Measurements from ENCODE around the gene DLG4.

DLG4 gene

GRCh38 chr17:7262935-7263800 is 43.5 kb upstream of the DLG4 start:
- Histone ChIP-seq H3K4me2 (ENCODE audit: low read length) (no peak overlapping the region), H3K79me2 (ENCODE audit: insufficient read depth, low read length) (no peaks in the 10 kb centered on the region), H3K27ac (ENCODE audit: low read depth, low read length, poor library complexity, severe bottlenecking) (no peak overlapping the region), H3K9ac (ENCODE audit: low read length) (no peak overlapping the region), H3K9me3 (ENCODE audit: low read length) (no peaks in the 10 kb centered on the region), H3K36me3 (ENCODE audit: insufficient read depth, low read length) (peaks cover 15% of the 10 kb centered on the region), H3F3A (ENCODE audit: insufficient read depth, low read length) (no peaks in the 10 kb centered on the region), H3K4me3 (ENCODE audit: low read depth, low read length, poor library complexity, severe bottlenecking) (no peak overlapping the region), H3K27me3 (ENCODE audit: insufficient read depth, low read length) (peaks cover 7% of the 10 kb centered on the region; the same call in 1 of the 2 replicates), H3K4me1 (ENCODE audit: insufficient read depth, low read length, severe bottlenecking) (peaks cover 17% of the 10 kb centered on the region), H4K20me1 (ENCODE audit: insufficient read depth, low read length) (no peaks in the 10 kb centered on the region), H3K9me2 (ENCODE audit: low read depth, low read length) (no peaks in the 10 kb centered on the region), H2AFZ (ENCODE audit: low read length) (no peak overlapping the region)
- TF ChIP-seq CTCF (IDR thresholded peaks at IDR 0.05; ENCODE audit: low read length) (no peak), EZH2 (IDR thresholded peaks at IDR 0.05; ENCODE audit: borderline replicate concordance, low read length) (no peak)

- peak within 1 kb of the TSS; percentile 2; the same call in 1 of the 2 replicates for H3K9ac ChIP-seq (ENCODE audit: low read length)
- peaks cover 17% of the 10 kb centered on the region for H3K4me1 ChIP-seq (ENCODE audit: insufficient read depth, low read length, severe bottlenecking)
- no peaks in the 10 kb centered on the region for H3K9me3 ChIP-seq (ENCODE audit: low read length)
- peaks cover 7% of the 10 kb centered on the region; the same call in 1 of the 2 replicates for H3K27me3 ChIP-seq (ENCODE audit: insufficient read depth, low read length)
- H3K36me3 ChIP-seq (ENCODE audit: insufficient read depth, low read length): peaks cover 15% of the 10 kb centered on the region
- no peaks in the 10 kb centered on the region for H4K20me1 ChIP-seq (ENCODE audit: insufficient read depth, low read length)
- H3K4me2 ChIP-seq (ENCODE audit: low read length): peak within 1 kb of the TSS; percentile 48
- H3F3A ChIP-seq (ENCODE audit: insufficient read depth, low read length): no peaks in the 10 kb centered on the region
- no peak for TF ChIP-seq CTCF (IDR thresholded peaks at IDR 0.05; ENCODE audit: low read length)
- TF ChIP-seq EZH2 (IDR thresholded peaks at IDR 0.05; ENCODE audit: borderline replicate concordance, low read length): no peak
- H3K79me2 ChIP-seq (ENCODE audit: insufficient read depth, low read length): no peaks in the 10 kb centered on the region
- no peaks in the 10 kb centered on the region for H3K9me2 ChIP-seq (ENCODE audit: low read depth, low read length)
- peak within 1 kb of the TSS; percentile 38 for H3K4me3 ChIP-seq (ENCODE audit: low read depth, low read length, poor library complexity, severe bottlenecking)
- no peak within 1 kb of the TSS for H3K27ac ChIP-seq (ENCODE audit: low read depth, low read length, poor library complexity, severe bottlenecking)
- H2AFZ ChIP-seq (ENCODE audit: low read length): no peak within 1 kb of the TSS
These were observed 42.7 kb upstream of the DLG4 start, which contains the start of gene CLDN7 for GRCh38 chr17:7262192-7262934. CLDN7 (minus strand) TSS chr17:7262478; CDS start chr17:7262043, 435 bp downstream.

GRCh38 chr17:7261379-7262191 is 41.9 kb upstream of the DLG4 start:
- peaks cover 19% of the 10 kb centered on the region for H3K36me3 ChIP-seq (ENCODE audit: insufficient read depth, low read length)
- H3K9me3 ChIP-seq (ENCODE audit: low read length): no peaks in the 10 kb centered on the region
- H3K27me3 ChIP-seq (ENCODE audit: insufficient read depth, low read length): peaks cover 7% of the 10 kb centered on the region; the same call in 1 of the 2 replicates
- no peak overlapping the region for H2AFZ ChIP-seq (ENCODE audit: low read length)
- no peaks in the 10 kb centered on the region for H3F3A ChIP-seq (ENCODE audit: insufficient read depth, low read length)
- H3K9ac ChIP-seq (ENCODE audit: low read length): peak overlapping the region; percentile 2; the same call in 1 of the 2 replicates
- H3K4me3 ChIP-seq (ENCODE audit: low read depth, low read length, poor library complexity, severe bottlenecking): peak overlapping the region; percentile 38
- H3K4me2 ChIP-seq (ENCODE audit: low read length): peak overlapping the region; percentile 48
- H3K27ac ChIP-seq (ENCODE audit: low read depth, low read length, poor library complexity, severe bottlenecking): no peak overlapping the region
- H4K20me1 ChIP-seq (ENCODE audit: insufficient read depth, low read length): no peaks in the 10 kb centered on the region
- H3K4me1 ChIP-seq (ENCODE audit: insufficient read depth, low read length, severe bottlenecking): peaks cover 17% of the 10 kb centered on the region
- TF ChIP-seq CTCF (IDR thresholded peaks at IDR 0.05; ENCODE audit: low read length) (no peak), EZH2 (IDR thresholded peaks at IDR 0.05; ENCODE audit: borderline replicate concordance, low read length) (peak; percentile 23; the same call in 1 of the 2 replicates)
- no peaks in the 10 kb centered on the region for H3K9me2 ChIP-seq (ENCODE audit: low read depth, low read length)
- no peaks in the 10 kb centered on the region for H3K79me2 ChIP-seq (ENCODE audit: insufficient read depth, low read length)

All from OCI-LY1 (cell line).